CD14-positive monocyte (primary cell): ENCODE data around the gene CDHR5. TPM values are rescaled to one million over a fixed set of nuclear protein-coding genes. Genes with fewer than 3 reads are reported as not detected.

Source experiments
- DNase-seq, 3 donors: peaks; one replicate each; pipeline ENCODE4 v3.0.0-alpha.2; 2011 to 2022
- H2AFZ ChIP-seq: 2 replicates; pipeline ENCODE4 v1.6.0; 2012; ENCODE audit warnings: mild to moderate bottlenecking, low read depth, low read length, inconsistent platforms; ENCODE audit not compliant: insufficient read depth, poor library complexity, severe bottlenecking
- H3K27ac ChIP-seq, 2 donors: 1 replicate in 1 of 2; 2 replicates in 1 of 2; pipeline ENCODE4 v1.5.1; 2012 to 2013; ENCODE audit warnings: low read length in 2 of 2, control low read depth in 1 of 2, inconsistent platforms in 1 of 2, low read depth in 1 of 2, mild to moderate bottlenecking in 1 of 2
- H3K27me3 ChIP-seq, 2 donors: one replicate each; pipeline versions ENCODE4 v1.6.0 to v1.6.1; 2011 to 2013; ENCODE audit warnings: low read length in 2 of 2; ENCODE audit not compliant: control insufficient read depth in 2 of 2, insufficient read depth in 2 of 2
- H3K36me3 ChIP-seq, 2 donors: replicated peaks in 1 of 2; 1 replicate in 1 of 2; 2 replicates in 1 of 2; pipeline versions ENCODE4 v1.5.1 to v1.6.1; 2012 to 2013; ENCODE audit warnings: low read length in 2 of 2, control low read depth in 1 of 2, inconsistent platforms in 1 of 2, mild to moderate bottlenecking in 1 of 2; ENCODE audit not compliant: insufficient read depth in 2 of 2, control insufficient read depth in 1 of 2
- H3K4me1 ChIP-seq, 2 donors: 1 replicate in 1 of 2; 2 replicates in 1 of 2; pipeline versions ENCODE4 v1.5.1 to v1.6.1; 2012 to 2013; ENCODE audit warnings: low read length in 2 of 2, control low read depth in 1 of 2, inconsistent platforms in 1 of 2, mild to moderate bottlenecking in 1 of 2, moderate library complexity in 1 of 2; ENCODE audit not compliant: insufficient read depth in 2 of 2, control insufficient read depth in 1 of 2
- H3K4me2 ChIP-seq: replicated peaks from 2 replicates; pipeline ENCODE3; 2012; ENCODE audit warnings: low read length, moderate library complexity, mild to moderate bottlenecking; ENCODE audit not compliant: poor library complexity, severe bottlenecking; ENCODE audit errors: extremely low read depth
- H3K4me3 ChIP-seq, 3 experiments: fragments of 200-600 bp in 1 of 3; sonication (generic) in 1 of 3; replicated peaks in 1 of 3; 1 replicate in 2 of 3; 2 replicates in 1 of 3; pipeline ENCODE4 v1.5.1; 2011 to 2013; ENCODE audit warnings: low read length in 3 of 3, mild to moderate bottlenecking in 3 of 3, control low read depth in 2 of 3, low read depth in 2 of 3, inconsistent platforms in 1 of 3, moderate library complexity in 1 of 3
- H3K79me2 ChIP-seq: 2 replicates; pipeline ENCODE4 v1.6.0; 2012; ENCODE audit warnings: mild to moderate bottlenecking, control low read depth, inconsistent platforms, low read length, moderate library complexity; ENCODE audit not compliant: insufficient read depth
- H3K9ac ChIP-seq: 2 replicates; pipeline ENCODE4 v1.6.0; 2017; ENCODE audit warnings: low read length, mild to moderate bottlenecking; ENCODE audit not compliant: insufficient read depth, poor library complexity, severe bottlenecking
- H3K9me3 ChIP-seq, 2 donors: replicated peaks in 1 of 2; 1 replicate in 1 of 2; 2 replicates in 1 of 2; pipeline versions ENCODE4 v1.5.1 to v1.6.1; 2012 to 2013; ENCODE audit warnings: low read length in 2 of 2, control low read depth in 1 of 2; ENCODE audit not compliant: control insufficient read depth in 1 of 2, insufficient read depth in 1 of 2
- H4K20me1 ChIP-seq: 2 replicates; pipeline ENCODE4 v1.6.0; 2012; ENCODE audit warnings: mild to moderate bottlenecking, low read length, control low read depth, moderate library complexity; ENCODE audit not compliant: insufficient read depth
- H3K27ac Mint-ChIP-seq, 7 donors: one replicate each; pipeline ENCODE4 v1.8.0; 2020; ENCODE audit warnings: mild to moderate bottlenecking in 7 of 7, mixed read lengths in 7 of 7, moderate library complexity in 6 of 7, inconsistent platforms in 2 of 7
- H3K27me3 Mint-ChIP-seq, 3 donors: one replicate each; pipeline ENCODE4 v1.8.0; 2021 to 2022; ENCODE audit warnings: low read depth in 3 of 3, mild to moderate bottlenecking in 3 of 3, mixed read lengths in 3 of 3, moderate library complexity in 3 of 3, inconsistent platforms in 1 of 3
- H3K36me3 Mint-ChIP-seq, 2 donors: one replicate each; pipeline ENCODE4 v1.8.0; 2020; ENCODE audit warnings: mixed read lengths in 2 of 2, inconsistent platforms in 1 of 2, mild to moderate bottlenecking in 1 of 2
- H3K4me1 Mint-ChIP-seq: one replicate; pipeline ENCODE4 v1.8.0; 2020; ENCODE audit warnings: mild to moderate bottlenecking, mixed read lengths
- H3K4me3 Mint-ChIP-seq, 2 donors: one replicate each; pipeline ENCODE4 v1.8.0; 2020; ENCODE audit warnings: mild to moderate bottlenecking in 2 of 2, mixed read lengths in 2 of 2, moderate library complexity in 1 of 2
- H3K9me3 Mint-ChIP-seq, 7 donors: one replicate each; pipeline ENCODE4 v1.8.0; 2020 to 2022; ENCODE audit warnings: mixed read lengths in 7 of 7, mild to moderate bottlenecking in 6 of 7, moderate library complexity in 6 of 7, inconsistent platforms in 2 of 7
- CTCF ChIP-seq: fragments of 200-600 bp; IDR thresholded peaks from one replicate; pipeline ENCODE4 v1.8.0; 2022; ENCODE audit warnings: antibody characterized with exemption, mild to moderate bottlenecking
- WGBS: methylation state at CpG from one replicate; pipeline ENCODE4 v1.1.5; 2013; ENCODE audit warnings: missing lambda C conversion rate; ENCODE audit not compliant: insufficient coverage; 5-methylcytosine and 5-hydroxymethylcytosine counted together
- intact Hi-C, 2 donors: fragments of 100-400 bp; cut with micrococcal nuclease; formaldehyde crosslinking; loops; one replicate each; pipeline versions ENCODE4 v1.15.0 to v1.15.1; 2023
- polyA plus RNA-seq, 3 donors: library from polyadenylated mRNA; depleted of rRNA in 1 of 3; unstranded in 2 of 3; stranded (reverse) in 1 of 3; fragments of 300-500 nt in 2 of 3; fragments of >200 nt in 1 of 3; fragmentation: Illumina TruSeq in 2 of 3; gene quantifications; 1 replicate in 2 of 3; 2 replicates in 1 of 3; pipeline ENCODE4 v1.2.3, GENCODE V29; 2012 to 2021

Gene CDHR5
- polyA plus RNA-seq, 3 donors, result 0.18 to 0.43 (median 0.18) TPM

- no peak overlapping the region for H3K27ac Mint-ChIP-seq
Measured at GRCh38 chr11:630871-631270, 6.1 kb upstream of the CDHR5 start.

GRCh38 chr11:629237-629583 lies 4.5 kb upstream of the CDHR5 start:
- H3K27me3 ChIP-seq, result peaks cover 6 to 34% of the 10 kb centered on the region in 2 donors
- Mint-ChIP-seq H3K4me3 (peak overlapping the region in 1 of 2 donors; percentile 84), H3K27ac (no peak overlapping the region), H3K36me3 (peaks cover 13 to 18% of the 10 kb centered on the region in 2 donors), H3K4me1 (peaks cover 17% of the 10 kb centered on the region), H3K27me3 (peaks cover 36 to 50% (median 41%) of the 10 kb centered on the region in 3 donors), H3K9me3 (peaks cover 0 to 16% (median 8%) of the 10 kb centered on the region in 7 donors)
- no peak for TF ChIP-seq CTCF
- WGBS, result 4% methylated on average over 4 of the region's 10 CpGs
- no peak overlapping the region for H3K27ac ChIP-seq
- H3K4me3 ChIP-seq, result no peak overlapping the region
- no peak overlapping the region for H3K9ac ChIP-seq
- intact Hi-C loops, result no loop called here
- no peaks in the 10 kb centered on the region for H3K36me3 ChIP-seq
- H3K4me2 ChIP-seq, result no peak overlapping the region
- no peaks in the 10 kb centered on the region for H3K79me2 ChIP-seq
- H3K4me1 ChIP-seq, result peaks cover 6 to 13% of the 10 kb centered on the region in 2 donors
- H4K20me1 ChIP-seq, result peaks cover 9% of the 10 kb centered on the region
- H3K9me3 ChIP-seq, result no peaks in the 10 kb centered on the region
- DNase-seq, result no peak
- H2AFZ ChIP-seq, result no peak overlapping the region

More at GRCh38 chr11:630871-631270, 6.1 kb upstream of the CDHR5 start:
- H3K9me3 Mint-ChIP-seq, result peaks cover 0 to 16% (median 8%) of the 10 kb centered on the region in 7 donors
- intact Hi-C loops, result no loop called here
- Histone ChIP-seq H2AFZ (no peak overlapping the region), H3K4me1 (peaks cover 6 to 13% of the 10 kb centered on the region in 2 donors), H3K4me3 (no peak overlapping the region), H3K9me3 (no peaks in the 10 kb centered on the region), H3K9ac (no peak overlapping the region), H3K27me3 (peaks cover 6 to 30% of the 10 kb centered on the region in 2 donors), H3K36me3 (no peaks in the 10 kb centered on the region), H3K79me2 (no peaks in the 10 kb centered on the region), H4K20me1 (peaks cover 7% of the 10 kb centered on the region), H3K27ac (no peak overlapping the region), H3K4me2 (no peak overlapping the region)
- TF ChIP-seq CTCF, result no peak
- 100% methylated on average over 2 of the region's 5 CpGs for WGBS
- H3K4me1 Mint-ChIP-seq, result peaks cover 17% of the 10 kb centered on the region
- peaks cover 13 to 22% of the 10 kb centered on the region in 2 donors for H3K36me3 Mint-ChIP-seq
- H3K4me3 Mint-ChIP-seq, result no peak overlapping the region
- peaks cover 37 to 44% (median 44%) of the 10 kb centered on the region in 3 donors for H3K27me3 Mint-ChIP-seq
- DNase-seq, result no peak
